NCI-H82 (cell line): Measurements from ENCODE around the gene DYNC2H1.
A peak's percentile ranks its signal among the peaks of the same experiment; 100 is the strongest.

Source experiments
- DNase-seq: peaks from one replicate; lab custom pipeline; 2025; lab: John Stamatoyannopoulos, UW

The DYNC2H1 gene

DNA sequence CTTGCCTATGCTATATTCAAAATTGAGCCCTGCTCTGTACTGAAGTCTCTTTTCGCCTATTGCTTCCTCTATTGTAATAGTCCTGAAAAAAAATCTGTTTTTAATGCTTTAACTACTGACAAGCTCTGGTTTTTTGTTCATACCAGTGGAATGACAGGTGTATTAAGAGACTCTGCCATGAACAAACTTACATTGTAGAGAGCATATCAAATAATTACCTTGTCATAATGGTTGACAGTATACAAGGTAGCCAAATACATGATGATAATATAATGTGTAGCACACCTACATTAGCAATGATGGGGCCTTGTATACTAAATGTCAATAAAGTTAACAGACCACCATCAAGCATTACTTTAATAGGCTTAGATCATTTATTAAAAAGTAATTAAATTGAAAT, 175.0 kb downstream of the DYNC2H1 start:
- no peak for DNase-seq

DNA sequence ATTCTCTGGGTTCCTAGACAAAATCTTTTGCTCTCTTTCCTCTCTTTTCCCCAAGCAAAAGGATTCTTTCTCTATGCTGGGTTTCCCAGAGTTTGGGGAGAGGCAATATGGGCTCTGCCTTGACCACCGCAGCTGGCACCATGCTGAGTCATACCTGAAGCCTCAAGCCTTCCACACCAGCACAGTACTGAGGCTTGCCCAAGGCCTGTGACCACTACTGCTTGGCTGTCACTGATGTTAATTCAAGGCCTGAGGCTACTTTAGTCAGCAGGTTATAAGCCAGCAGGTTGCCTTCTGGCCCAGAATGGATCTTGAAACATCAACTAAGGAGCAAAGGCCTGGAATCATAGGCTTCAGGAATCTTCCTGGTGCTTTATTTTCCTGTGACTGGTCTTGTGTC, 185.3 kb downstream of the DYNC2H1 start:
- DNase-seq: no peak

DNA sequence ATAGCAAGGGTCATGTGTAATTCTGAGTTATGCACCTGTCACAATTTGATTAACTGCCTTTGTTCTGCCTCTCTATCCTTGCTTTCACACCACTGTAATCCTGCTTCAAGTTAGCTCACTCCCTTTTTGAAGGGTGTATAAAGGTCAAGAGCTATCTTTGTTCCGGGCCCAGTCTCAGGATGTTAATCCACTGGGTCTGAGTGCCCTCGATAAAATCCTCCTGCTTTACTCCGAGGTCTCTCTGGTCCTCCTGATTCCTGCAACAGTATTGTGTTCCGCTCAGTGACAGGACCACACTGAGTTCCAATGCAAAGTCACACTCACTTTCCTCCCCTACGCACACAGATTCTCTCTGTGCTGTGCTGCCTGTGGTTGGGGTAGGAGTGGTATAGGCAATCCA, 186.5 kb downstream of the DYNC2H1 start:
- DNase-seq: no peak

DNA sequence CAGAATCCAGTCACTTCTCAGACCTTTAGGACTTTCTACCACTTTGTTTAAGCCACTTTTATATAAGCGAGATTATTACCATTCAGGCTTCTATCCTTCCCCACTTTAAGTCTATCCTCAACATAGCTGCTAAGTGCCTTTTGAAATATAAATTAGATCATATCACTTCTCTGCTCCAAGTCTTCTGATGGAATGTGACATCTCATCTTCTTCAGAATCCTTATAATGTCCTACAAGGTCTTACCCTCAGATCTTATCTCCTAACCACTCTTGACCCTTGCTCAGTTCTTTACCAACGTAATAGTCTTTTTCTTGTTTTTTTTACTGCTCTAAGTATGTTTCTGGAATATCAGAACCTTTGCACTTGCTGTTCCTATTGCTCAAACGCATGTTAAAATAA, 188.7 kb downstream of the DYNC2H1 start:
- DNase-seq: no peak

DNA sequence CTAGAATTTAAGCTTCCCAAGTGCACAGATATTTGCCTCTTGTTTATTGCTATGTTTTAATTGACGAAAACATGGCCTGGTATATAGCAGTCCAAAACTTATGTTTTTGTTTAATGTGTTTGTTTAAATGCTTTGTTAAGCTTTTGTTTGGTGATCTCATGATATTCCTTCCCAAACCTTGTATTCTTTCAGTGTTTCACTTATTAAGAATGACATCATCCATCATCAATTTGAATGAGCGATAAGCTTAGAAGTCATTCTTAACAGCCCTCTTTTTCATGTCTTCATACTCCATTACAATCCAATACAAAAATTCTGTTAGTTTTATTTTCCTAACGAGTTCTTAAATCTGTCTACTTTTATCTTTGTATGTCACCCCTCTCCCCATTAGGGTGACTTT, 206.0 kb downstream of the DYNC2H1 start:
- no peak for DNase-seq

DNA sequence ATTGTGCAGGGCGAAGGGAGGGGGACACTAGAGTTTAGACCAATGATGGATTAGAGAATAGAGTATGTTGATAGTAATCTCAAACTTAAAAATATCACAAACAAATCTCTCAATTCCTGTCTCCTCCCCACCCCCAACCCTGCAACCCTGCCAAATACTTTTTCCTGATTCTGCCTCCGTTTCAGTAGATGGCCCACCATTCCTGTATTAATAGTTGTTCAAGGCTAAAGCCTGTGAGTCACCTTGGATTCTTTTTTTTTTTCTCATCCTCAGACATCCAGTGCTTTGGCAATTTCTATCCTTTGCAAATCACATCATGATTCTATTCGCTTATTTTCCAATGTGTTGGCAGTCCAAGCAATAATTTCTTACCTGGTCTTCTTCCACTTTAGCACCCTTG, 207.9 kb downstream of the DYNC2H1 start:
- no peak for DNase-seq

DNA sequence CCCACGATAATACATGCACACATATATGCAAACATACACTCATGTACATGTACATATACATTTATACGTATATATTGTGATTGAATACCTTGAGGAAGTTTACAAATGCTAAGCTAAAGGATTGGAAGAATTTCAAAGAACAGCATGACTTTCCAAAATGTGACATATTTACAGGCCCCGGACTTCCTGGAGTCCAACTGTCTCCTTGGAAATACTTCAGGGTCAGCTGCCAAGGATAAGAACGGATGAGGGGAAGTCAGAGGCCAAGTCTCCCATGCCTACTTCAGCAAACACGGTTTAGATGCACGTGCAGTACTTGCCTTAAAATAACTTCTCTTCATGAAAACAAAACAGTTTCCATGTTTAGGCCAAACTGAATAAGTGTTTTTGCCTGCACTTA, 213.6 kb downstream of the DYNC2H1 start:
- DNase-seq: no peak

DNA sequence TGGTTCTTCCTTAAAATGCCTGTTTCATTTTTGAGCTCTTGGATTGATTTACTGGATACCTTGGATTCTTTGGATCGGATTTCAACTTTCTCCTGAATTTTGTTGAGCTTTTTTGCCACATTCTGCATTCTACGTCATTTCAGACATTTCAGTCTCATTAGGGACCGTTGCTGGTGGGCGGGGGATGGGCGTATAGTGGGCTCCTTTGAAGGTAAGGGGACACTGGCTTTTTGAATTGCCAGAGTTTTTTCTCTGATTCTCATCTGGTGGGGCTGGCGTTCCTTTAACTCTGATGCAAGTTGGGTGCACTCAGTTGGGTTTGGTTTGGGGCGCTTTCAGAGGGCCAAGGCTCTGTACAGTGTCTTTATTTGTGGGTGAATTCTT, 216.5 kb downstream of the DYNC2H1 start:
- DNase-seq: no peak

DNA sequence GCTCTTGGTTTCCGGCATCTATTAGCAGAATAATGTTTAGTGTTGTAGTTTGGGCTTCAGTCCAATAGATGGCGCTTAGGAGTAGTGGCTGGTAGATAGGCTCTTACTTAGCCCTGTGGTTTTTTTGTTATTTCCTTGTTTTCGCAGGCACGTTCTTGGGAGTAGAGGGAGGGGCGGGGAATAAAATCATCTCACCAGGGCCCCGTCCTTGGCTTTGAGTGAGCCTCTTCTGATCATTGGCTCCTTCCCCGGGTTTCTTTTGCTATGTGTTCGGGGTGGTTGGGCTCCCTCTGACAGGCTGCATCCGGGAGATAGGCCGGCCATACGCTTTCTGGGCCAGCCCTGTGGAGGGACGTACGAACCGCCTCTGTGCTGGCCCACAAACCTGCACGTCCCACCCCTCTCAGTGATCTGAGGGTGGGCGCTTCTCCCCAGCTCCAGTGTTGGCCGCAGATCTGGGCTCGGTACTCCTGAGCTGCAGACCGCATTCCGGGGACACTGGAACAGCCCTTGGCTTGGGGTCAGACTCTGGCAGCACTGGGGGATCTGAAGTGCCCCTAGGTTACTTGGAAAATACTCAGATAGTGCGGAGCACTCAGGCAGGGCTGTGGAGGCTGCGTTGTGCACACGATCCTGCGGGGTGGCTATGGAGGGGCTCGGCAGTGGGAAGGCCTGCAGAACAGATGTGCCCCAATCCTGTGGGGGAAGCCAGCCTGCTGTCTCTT, 217.0 kb downstream of the DYNC2H1 start:
- peak; percentile 66 for DNase-seq

DNA sequence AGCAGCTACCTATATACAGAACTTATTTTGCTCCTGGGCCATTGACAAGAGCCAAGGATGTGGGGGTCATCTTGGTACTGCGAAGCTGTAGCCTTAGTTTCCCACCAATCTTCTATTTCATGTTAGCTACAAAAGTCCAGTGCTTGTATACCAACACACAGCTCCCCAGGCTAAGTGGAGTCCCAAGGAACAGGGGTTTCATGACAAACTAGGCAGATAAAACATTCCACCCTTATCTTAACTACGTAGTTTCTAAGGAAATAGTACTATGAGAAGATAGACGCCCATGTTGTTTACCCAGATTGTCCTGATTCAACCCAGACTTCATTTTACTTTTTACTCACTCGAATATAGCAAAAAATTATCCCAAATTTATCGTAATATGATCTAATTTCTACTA, 218.5 kb downstream of the DYNC2H1 start:
- DNase-seq: no peak

DNA sequence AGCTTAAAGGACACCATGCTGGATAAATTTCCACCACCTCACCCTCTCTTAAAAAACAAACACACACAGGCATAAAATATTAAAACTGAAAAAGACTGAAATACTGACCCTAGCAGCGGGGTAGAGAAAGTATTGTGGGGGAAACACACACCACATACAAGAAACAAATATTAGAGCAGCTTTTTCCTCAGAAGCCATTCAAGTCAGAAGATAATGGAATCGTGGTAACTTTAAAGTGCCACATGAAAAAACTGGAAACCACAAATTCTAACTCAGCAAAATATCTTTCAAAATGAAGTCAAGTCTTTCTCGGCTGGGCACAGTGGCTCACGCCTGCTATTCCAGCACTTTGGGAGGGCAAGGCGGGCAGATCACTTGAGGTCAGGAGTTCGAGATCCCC, 223.2 kb downstream of the DYNC2H1 start:
- no peak for DNase-seq

DNA sequence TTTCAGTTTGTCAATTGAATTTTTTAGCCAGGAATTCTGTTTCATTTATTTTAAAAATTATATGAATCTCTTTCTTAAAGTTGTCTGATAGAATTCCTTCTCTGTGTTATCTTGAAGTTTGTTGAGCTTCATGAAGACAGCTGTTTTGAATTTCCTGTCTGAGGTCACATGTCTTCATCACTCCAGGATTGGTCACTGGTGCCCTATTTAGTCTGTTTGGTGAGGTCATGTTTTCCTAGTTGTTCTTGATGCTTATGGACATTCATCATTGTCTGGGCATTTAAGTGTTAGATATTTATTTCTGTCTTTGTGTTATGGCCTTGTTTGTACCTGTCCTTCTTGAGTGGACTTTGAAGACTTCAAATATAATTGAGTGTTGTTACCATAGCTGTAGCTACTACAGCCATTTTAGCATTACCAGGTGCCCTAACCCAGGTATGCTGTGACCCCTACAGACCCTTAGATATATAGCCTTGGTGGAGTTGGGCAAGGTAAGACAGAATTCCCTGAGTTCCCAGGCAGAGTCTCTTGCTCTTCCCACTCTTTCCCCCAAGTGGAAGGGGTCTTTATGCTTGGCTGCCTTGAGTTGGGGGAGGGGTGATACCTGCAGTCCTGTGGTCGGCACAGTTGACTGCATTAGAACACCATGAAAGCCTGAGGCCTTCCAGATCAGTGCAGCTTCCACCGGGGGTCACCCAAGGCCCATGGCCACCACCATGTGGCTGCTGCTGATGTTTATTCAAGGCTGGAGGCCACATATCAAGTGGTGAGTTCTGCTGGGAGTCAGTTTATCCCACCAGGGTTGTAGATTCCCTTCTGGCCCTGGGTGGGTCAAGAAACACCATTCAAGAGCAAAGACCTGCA, 229.6 kb downstream of the DYNC2H1 start:
- DNase-seq: peak; percentile 42

DNA sequence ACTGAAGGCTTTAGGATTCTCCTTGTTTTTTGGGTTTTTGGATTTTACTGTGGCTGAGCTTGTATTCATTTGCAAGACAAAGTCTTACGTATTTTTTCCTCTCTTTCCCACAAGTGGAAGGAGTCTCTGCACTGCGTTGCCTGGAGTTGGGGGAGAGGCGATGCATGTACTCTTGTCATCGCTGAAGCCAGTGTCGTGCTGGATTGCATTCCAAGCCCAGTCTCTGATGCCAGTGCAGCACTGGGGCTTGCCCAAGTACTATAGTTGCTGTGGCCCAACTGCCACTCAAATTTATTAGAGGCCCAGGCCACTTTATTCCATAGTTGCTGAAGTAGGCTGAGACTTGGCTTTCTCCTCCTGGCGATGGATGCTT, 230.2 kb downstream of the DYNC2H1 start:
- DNase-seq: no peak

DNA sequence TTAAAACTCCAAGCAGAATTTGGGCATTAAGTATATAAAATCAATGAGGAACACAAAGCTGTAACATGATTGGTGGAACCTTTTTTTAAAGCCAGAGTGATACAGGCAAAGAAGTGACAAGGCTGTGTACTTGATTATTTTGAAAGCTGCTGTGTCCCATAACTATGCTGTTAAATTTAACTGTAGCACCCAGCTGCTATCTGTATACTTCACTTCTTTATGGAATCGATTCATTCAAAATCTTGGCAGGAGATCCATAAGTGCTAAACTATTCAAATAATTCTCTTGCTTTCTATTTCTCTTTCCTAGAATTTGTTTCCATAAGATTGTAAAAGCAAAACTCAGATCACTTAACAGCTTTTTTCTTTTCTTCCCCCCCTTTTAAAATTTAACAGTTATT, 231.7 kb downstream of the DYNC2H1 start:
- DNase-seq: no peak

DNA sequence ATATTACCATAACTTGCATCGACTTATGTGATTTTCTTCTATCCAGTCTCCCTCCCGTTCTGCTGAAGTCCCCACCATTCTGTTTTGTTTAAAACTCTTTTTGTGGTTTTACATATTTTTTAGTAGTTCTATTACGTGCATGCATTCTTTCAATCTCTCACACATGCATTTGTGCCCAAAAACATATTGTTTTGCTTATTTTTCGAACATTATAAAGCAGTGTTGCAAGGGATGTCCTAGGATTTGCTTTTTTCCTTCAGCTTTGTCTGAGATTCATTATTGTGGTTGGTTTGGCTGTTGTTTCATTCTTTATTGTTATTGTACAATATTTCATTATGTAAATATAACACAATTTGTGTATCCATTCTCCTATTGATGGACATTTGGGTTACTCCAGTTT, 235.7 kb downstream of the DYNC2H1 start:
- no peak for DNase-seq

DNA sequence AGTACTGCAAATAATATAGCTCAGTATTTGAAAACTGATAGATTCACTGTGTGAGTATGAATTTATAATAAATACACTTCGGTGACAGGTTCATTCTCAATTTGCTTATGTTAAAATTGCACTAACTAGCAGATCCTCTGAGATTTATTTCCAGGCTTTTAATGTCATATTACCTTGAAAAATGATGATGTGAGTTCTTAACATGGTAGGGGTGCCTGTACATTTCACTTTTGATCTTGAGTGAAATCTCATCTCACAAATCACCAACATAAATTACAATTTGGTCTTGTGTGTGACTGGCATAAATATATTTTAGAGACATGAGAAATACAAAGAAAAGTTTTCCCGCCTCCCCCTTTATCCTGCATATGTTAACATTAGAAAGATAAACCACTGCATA, 240.4 kb downstream of the DYNC2H1 start:
- no peak for DNase-seq

DNA sequence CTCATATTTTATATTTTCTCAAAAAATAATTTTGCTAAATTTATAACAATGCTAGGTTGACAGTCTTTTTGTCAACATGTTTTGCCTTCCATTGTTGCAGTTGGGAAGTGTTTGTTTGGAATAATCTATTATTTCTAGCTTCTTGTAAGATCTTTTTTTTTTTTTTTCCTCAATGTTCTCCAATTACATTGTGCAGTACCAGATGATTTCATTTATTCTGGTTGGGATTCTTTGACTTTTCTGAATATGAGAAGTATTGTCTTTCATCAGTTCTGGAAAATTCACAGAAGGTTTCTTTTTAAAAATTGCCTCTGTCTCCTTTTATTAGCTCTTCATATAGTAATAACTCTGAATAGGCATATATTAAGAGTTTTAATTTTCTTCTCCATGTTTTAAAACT, 245.4 kb downstream of the DYNC2H1 start:
- DNase-seq: no peak

DNA sequence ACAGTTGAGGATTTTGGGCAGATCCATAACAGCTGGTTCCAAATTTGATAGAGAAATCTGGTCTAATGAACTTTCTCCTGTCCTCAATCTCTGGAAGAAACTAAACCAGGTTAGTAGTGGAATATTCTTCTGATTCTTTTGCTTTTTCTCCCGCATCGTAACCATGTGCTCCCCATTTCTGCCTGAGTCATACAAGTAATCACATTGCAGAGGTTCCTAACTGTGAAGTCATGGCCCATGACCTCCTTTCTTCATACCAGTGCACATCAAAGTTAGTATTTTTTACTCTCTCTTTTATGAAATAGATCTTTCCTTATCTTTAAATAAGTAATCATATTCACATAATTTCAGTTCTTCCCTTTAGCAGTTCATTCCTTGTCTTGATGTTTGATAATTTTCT, 249.0 kb downstream of the DYNC2H1 start:
- DNase-seq: no peak

DNA sequence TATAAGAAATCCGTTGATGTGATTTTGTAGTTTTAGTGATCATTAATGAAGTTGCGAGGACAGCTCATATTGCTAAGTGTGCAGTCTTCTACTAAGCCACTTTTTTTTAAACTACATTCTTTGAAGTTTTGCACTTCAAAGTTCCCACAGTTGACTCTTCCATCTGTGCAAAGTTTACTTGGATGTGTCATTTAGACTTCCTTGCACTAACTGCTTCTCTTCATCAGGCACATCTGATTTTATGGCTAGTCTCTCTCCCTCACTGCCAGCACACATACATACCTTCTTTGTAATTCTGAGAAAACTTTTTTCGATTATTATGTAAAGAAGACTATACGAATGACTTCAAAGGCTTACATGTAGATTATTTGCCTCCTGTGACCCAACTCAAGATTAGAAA, 250.0 kb downstream of the DYNC2H1 start:
- no peak for DNase-seq

DNA sequence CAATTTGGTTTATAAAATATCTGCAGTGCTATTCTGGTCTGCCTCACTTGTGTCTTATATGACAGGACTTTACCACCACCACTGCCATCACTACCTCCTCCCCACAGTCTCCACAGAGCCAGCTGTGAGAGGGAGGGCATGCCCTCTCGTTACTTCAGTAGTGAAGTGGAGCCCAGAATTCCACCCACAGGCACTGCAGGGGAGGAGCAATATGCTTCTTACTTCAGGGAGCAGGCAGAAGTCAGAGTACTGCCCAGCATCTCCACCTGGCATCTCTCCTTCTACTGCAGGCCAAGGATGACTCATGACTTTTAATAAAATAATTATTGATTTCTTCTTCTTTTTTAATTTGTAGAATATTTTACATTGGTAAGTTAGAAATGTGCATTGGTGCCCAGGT, 255.5 kb downstream of the DYNC2H1 start:
- DNase-seq: no peak

DNA sequence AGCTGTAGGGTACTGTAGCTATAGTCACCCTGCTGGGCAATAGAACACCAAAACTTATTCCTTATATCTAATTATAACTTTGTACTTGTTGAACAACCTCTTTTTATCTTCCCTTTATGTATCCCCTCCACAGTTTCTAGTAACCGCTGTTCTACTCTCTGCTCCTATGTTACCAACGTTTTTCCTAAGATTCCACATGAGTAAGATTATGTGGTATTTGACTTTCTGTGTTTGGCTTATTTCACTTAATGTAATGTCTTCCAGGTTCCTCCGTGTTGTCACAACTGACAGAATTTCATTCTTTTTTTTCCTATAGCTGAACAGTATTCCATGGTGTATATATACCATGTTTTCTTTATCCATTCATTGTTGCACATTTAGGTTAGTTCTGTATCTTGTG, 258.4 kb downstream of the DYNC2H1 start:
- DNase-seq: no peak

DNA sequence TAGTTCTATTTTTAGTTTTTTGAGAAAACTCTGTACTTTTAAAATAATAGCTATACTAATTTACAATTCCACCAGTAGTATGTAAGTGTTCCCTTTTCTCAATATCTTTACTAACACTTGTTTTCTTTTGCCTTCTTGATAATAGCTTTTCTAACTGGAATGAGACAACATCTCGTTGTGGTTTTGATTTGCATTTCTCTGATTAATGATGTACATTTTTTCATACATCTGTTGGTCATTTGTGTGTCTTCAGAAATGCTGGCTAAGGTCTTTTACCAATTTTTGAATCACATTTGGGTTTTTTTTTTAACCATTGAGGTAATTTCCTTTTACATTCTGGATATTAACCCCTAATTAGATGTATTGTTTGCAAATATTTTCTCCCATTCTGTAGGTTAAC, 258.9 kb downstream of the DYNC2H1 start:
- DNase-seq: no peak

DNA sequence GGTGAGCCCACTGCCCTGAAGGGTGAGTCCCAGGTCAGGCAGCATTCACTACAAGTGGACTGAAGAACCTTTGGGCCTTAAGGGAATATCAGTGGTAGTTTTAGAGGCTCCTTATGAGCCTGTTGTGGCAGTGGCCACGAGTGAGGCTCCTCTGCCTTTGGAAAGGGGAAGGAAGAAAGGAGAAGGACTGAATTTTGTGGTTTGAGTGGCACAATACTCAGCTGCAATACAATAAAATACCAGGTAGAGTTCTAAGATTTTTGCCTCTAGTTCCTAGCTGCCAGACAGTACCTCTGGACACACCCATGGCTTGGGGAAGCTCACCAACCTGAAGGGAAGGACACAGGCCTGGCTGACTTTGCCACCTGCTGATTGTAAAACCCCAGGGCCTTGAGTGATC, 260.9 kb downstream of the DYNC2H1 start:
- DNase-seq: no peak

DNA sequence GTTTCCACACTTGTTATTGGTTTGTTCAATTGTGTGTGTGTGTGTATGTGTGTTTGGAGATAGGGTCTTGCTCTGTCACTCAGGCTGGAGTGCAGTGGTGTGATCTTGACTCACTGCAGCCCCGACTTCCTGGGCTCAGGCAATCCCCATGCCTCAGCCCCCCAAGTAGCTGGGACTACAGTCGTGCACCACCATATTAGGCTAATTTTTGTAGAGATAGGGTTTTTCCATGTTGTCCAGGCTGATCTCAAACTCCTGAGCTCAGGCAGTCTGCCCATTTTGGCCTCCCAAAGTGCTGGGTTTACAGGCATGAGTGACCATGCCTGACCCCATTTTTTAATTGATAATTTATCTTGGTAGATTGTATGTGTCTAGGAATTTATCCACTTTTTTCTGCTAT, 263.7 kb downstream of the DYNC2H1 start:
- DNase-seq: no peak
